PFSK-1 (cell line): ENCODE results near the gene FAM170A.

Experiments used
- POLR2AphosphoS5 ChIP-seq: IDR thresholded peaks from 2 replicates; pipeline ENCODE4 v1.6.1; 2012; ENCODE audit warnings: low read depth, mild to moderate bottlenecking, control low read depth, low read length, moderate library complexity
- REST ChIP-seq, 2 experiments: IDR thresholded peaks; 2 replicates each; pipeline versions ENCODE4 v1.6.1 to v1.8.0; 2011 to 2012; ENCODE audit warnings: low read depth in 2 of 2, low read length in 2 of 2, control low read depth in 1 of 2, inconsistent platforms in 1 of 2, mild to moderate bottlenecking in 1 of 2, moderate library complexity in 1 of 2; ENCODE audit not compliant: insufficient read depth in 1 of 2

DNA sequence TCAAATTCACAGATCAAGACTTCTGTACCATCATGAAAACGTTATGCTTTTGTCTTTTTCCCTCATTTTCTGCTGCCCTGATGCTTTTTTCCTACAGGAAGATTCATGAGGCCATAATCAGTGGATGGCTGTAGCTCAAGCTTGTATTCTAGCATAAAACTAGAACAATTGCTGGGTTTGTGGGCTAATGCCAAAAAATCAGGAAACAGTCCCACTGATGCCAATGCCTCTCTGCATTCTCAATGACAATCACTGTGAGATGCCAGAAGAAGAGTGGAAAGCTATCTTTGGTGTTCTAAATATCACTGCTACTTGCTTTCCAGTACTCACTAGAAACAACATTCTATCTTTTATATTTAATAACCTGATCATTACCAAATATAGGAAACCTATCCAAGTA is 33.3 kb upstream of the FAM170A start:
- TF ChIP-seq REST (IDR thresholded peaks at IDR 0.05; ENCODE audit: insufficient read depth in 1 of 2, low read depth in 2 of 2, low read length in 2 of 2): no peak
- TF ChIP-seq POLR2AphosphoS5: no peak
